Suppressor macrophage (primary cell): ENCODE data around the gene TXNL4A.
"Not testable (repeated sequence)": the region's sequence is repeated elsewhere in the genome, so short reads cannot be mapped to it uniquely, and the experiment has no call there.

ENCODE experiments used
- DNase-seq, 4 experiments: peaks; one replicate each; pipeline ENCODE4 v3.0.0-alpha.2; 2020 to 2022
- total RNA-seq, 17 experiments: gene quantifications; one replicate each; lab custom pipeline; 2026; ENCODE audit warnings: mixed read lengths in 6 of 17, inconsistent platforms in 3 of 17; lab: John Stamatoyannopoulos, UW

Gene TXNL4A, protein sequence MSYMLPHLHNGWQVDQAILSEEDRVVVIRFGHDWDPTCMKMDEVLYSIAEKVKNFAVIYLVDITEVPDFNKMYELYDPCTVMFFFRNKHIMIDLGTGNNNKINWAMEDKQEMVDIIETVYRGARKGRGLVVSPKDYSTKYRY
- 22.4 to 68.8 (median 43.2) reads per million in 17 experiments for total RNA-seq

DNA sequence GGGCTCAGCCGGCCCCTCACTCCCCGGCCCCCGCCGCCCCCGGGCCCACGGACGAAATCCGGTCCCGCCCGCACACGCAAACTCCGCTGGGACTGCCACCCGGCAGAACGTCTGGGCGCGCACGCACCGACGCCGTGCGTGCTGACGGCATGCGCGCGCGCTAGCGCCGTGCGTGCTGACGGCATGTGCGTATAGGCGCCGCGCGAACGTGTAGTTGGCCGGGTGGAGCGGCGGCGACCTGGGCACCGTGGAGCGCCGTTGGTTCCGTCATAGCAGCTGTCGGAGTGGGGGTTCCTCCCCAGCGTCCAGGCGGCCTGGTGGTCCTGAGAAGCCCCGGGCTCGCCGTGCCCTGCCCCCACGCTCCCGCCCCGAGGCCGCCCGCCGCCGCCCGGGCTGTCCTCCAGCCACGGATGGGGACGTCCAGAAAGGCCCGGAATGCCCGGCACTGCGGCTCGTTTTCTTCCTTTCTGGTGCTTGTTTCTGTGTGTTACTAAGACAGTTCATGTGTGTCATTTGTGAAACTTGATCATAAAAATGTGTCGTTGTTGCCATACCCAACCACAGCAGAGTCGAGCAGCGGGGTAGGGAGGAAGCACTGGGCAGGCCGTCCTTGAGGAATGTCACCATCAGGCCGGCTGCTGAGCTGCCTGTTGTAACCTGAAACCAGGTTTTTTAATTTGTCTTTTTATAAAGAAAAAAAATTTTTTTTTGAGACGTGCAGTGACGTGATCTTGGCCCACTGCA is at the start of gene TXNL4A:
TXNL4A (minus strand) TSS at position 113 of the 744 bp plus-strand sequence. CDS start 171 bp downstream, outside the sequence.
- peak; percentile 94 to 97 (median 96) for DNase-seq

DNA sequence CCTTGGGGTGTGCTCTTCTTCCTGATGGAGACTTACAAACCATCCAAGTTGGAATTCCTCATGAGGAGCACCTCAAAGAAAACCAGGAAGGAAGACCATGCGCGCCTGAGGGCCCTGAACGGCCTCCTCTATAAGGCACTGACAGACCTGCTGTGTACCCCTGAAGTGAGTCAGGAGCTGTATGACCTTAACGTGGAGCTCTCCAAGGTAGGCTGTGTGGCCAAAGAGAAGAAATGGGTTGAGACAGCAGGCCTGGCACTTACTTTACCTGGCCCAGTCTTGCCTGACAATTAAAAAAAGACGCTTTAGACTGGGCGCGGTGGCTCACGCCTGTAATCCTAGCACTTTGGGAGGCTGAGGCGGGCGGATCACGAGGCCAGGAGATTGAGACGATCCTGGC is 48.9 kb upstream of the TXNL4A start:
- no peak for DNase-seq

DNA sequence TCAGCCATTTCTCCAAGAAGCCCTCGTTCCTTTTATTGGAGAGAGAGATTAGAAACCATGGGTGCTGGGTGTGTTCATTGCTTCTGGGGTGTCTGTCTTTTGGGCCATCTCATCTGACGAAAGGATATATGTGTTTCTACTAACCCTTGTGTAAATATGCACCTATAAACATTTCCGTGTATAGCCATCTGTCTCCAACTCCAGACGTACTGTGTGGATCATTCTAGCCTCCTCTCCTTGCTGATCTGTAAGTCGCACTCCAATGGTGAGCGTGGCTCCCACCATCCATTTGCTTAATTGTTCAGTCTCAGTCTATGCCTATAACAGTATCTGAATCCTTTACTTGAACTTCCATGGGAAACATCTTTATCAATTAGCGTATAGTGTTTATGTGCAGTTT is 47.6 kb upstream of the TXNL4A start:
- no peak for DNase-seq

DNA sequence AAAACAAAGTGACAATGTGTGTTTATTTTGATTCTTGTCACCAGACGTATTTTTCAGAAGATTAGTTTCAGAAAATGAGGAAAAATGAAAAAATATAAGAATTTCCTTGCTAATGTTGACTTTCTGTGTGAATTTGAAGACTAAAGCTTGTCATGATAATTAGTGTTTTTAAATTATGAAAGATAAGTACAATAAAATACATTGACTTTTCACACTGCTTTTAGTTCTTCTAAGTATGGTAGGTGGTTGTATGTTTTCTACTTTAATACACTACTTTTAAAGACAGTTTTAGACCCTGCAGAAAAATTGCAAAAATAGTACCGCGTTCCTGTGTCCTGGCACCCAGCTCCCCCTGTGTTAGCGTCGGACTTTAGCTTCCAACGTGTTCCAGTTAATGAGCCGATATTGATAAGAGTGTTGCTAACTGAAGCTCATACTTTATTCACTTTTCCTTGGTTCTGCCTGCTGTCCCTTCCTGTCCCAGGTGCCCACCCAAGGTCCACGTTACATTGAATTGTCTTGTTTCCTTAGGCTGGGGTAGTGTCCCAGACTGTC is 46.6 kb upstream of the TXNL4A start:
- DNase-seq = peak in 1 of 4 experiments; percentile 4

DNA sequence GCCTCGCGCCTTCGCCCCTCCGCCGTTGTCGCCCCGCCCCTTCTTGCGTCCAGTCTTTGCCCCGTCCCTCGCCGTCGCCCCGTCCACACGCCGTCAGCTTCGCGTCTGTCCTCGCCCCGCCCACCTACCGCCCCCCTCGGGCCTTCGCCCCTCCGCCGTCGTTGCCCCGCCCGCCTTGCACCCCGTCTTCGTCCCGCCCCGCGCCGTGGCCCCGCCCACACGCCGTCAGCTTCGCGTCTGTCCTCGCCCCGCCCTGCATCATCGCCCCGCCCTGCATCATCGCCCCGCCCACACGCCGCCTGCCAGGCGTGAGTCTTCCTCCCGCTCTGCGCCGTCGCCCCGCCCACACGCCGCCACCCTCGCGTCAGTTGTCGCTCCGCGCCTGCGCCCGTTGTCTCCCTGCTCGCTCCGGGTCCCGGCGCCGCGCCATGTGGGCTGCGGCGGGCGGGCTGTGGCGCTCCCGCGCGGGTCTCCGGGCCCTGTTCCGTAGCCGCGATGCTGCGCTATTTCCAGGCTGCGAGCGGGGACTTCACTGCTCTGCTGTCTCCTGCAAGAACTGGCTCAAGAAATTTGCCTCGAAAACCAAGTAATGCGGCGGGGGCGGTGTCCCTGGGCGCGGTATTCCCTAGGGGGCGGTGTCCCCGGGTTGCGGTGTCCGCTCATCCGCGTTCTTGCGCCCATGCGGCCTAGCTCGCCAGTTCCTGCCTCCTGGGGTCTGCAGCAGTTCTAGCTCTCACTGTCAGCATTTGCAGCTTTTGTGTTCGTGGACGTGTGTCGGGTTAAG is 45.9 kb upstream of the TXNL4A start, which contains the start of gene RBFA:
RBFA (plus strand) TSS at position 367 of the 784 bp plus-strand sequence; CDS start at position 429, 62 bp downstream.
- DNase-seq = peak; percentile 99 to 100 (median 100)

DNA sequence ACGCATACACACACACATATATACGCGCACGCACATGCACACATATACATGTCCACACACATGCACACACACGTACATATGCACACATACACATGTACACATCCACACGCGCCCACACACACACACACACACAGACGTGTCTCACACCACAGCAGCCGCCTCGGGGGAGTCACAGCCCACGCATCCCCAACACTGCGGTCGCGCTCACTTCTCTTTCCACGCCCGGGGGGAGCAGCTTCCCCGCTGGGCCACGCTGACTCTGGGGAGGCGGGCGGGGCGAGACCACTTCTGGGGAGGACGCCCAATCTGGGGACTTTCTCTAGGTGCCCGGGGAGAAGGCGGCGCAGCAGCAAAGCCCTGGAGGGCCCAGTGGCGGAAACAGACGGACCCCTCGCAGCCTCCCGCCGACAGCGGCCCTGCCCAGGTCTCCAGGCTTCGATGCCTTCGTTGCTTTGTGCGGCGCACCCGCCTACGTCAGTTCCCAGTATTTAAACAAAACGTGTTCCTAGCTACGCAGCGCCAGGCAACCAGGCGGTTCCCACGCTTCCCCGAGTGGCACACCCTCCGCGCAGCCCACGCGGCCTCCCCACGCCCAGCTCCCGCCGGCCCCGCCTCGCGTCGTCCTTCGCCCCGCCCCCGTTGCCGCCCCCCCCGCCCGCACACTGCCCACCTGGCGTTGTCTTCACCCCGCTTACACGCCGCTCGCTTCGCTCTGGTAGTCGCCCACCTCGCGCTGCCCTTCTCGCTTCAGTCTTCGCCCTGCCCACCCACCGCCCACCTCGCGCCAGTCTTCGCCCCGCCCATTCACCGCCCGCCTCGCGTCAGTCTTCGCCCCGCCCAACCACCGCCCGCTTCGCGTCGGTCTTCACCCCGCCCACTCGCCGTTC is 45.1 kb upstream of the TXNL4A start:
- peak; percentile 87 to 95 (median 92) for DNase-seq

DNA sequence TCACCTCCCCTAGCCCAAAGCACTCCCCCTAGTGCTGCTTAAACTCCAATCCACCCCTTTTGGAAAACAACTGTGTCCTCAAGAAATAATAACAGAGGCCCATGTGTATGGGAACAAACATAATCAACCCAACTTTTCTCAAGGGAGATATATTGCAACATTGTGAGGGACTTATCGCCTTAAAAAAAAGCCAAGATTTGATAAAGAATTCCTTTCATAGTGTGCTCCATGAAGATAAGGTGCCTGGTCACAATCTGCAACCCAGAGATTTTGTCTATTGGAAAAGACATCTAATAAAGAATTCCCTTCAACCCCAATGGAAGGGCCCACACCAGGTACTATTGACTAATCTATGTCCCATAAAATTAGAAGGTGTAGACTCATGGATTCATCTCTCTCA is 41.3 kb upstream of the TXNL4A start:
- DNase-seq = no peak

DNA sequence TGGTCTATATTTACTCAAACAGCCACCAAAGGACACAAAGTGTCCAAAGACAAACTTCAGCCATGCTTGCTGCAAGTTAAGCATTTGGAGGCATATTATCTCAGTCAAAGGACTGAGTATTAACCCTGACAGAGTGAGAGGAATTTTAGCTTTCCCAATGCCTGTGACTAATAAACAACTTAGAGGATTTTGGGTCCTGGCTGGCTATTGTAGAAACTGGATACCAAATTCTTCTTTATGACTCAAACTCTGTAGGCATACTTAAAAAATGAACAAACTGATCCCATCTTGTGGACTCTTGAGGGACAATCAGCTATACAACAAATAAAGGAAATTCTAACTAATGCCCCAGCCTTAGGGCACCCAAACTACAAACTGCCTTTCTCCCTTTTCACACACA is 39.4 kb upstream of the TXNL4A start:
- not testable (repeated sequence) for DNase-seq

DNA sequence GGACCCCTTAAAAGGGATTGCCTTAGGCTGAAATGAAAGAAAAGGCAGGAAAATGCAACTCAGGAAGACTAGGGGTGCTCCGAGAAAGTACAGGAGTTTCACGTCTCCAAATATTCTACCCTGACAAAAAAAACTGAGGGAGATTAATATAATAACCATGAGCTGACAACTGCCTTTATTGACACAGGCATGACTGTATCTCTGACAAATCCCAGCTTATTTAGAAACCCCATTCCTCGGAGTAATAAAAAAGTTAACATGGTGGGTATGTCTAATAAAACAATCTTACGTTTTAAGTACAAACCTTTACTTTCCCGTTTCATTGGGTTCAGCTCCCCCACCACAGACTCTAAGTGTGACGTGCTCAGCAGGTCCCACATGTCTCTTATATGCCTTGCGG is 38.0 kb upstream of the TXNL4A start:
- no peak for DNase-seq

DNA sequence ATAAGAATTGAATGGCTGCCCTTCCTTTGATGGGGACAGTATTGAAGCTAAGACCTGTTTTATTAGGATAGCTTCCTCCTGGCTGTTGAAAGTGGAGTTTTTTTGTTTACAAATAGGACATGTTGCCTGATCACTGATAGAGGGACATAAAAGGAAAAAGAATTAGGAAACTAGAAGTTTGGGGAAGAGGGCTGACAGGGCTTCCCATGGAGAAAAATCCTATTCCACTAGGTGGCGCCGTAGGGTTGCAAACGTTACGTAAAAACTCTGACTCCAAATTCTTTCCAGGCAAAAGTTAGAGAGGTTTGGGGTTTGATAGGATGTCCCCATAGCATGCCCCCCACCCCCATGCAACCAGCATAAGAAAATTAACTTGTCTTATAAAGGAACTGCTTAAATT is 34.8 kb upstream of the TXNL4A start:
- DNase-seq = peak; percentile 14 to 46 (median 14)

DNA sequence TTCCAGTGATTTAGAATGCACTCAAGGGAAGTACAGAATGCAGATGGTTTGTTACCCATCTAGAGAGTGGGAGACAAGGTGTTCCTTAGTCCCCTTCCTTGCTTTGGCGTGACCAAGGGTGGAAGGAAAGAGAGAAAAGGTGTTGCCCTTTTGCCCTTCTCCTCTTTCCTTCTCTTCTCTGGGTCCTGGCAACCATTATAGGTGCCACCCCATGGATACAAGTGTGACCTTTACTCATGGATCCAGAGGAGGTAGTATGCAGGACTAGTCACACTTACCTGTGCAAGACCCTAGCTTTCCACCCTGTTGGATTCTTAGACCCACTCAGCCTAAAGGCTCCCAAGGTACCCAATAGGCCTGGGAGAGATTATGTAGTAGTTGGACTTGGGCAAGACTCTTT is 34.2 kb upstream of the TXNL4A start:
- peak; percentile 13 to 45 (median 32) for DNase-seq

DNA sequence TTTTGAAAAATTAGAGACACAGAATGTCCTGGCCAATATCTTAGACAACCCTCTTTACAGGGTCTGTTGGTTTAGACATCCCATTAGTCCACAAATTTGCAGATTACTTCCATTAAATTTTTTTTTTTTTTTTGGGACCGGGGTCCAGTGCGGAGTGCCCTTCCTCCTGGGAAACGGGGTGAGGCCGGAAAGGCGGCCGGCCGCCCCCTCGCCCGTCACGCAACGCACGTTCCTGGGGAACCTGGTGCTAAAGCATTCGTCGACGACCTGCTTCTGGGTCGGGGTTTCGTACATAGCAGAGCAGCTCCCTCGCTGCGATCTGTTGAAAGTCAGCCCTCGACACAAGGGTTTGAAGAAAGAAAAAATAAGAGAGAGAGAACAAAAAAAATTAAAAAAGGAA is 24.4 kb upstream of the TXNL4A start:
- DNase-seq = no peak

DNA sequence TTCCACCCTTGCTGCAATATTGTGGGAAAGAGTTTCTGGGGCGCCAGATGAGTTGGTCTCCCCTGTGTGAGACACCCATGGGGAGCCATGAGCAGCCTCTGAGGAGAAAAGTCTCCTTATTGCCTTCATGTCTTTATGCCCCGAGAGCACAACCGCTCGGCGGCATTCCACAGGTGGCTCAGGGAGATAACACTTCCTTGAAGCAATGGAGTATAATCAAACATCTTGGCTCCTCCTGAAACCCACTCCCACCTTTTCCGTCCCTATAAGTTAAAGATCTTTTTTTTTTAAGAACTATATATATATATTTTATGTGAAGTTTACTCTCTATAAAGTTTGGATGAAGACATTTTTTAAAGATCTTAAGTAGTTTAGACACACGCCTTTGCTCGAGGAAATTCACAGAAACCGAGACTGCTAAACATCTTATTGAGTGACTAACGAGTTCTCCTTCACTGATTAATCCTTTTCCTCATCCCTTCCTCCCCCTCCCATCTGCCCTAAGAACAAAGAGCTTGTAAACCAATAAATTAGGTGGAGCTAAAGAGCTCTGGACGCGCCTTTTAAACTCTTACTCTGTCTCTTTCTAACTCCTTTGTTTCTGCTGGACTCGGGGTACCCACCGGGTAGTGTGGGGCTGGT is 23.3 kb upstream of the TXNL4A start:
- DNase-seq = not testable (repeated sequence)

DNA sequence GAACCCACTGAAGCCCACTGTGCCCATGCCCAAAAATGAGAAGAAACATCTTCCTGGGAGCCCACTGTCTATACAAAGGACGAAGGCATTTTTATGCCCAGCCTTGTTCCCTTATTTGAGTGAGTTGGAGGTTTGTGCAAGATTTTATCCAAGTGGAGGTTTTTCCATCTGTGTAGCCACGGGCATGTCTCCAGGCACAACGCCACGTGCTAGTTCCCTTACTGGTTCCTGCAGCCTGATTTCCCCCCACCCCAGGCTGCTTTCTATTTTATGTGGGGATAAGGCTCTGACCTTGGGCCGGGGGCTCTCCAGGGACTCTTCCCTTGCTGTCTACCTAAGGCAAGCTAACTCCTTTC is 22.2 kb upstream of the TXNL4A start:
- no peak for DNase-seq

DNA sequence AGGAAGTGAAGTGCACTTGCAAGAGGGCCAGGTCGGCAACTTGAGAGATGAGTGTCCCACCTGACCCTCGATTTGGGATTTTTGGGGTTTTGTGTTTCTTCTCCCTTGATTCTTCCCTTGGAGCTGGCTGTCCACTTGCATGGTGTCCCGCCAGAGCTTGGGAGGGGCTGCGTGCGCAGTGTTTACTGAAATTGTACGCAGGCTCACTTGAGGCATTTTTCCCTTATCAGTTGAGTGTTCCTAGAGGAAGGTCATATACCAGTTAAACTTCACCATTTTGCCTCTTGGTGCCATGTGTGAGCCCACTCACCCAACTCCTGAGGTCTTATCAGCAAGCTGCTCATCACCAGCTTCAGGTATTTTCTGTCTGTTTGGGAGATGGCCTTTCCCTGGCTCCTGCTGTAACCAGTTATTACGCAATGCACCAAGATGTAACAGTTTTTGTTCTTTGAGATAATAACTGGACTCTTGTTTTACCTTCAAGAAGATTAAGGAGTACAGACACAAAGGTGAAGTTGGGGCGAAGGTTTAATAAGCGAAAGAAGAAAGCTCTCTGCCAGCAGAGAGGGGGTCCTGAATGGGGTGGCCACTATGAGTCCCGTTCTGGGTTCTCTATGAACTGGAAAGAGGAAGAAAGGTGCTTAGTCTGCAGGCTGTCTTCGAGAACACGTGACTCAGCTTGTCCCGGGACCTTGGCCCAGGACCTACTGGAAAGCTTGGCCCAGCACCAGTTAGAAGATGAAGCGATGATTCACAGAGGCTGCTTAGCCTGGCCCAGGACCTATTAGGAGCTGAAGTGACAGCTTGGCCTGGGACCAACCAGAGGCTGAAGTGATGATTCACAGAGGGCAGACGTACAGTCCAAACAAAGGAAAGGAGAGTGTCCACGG is 21.5 kb upstream of the TXNL4A start:
- no peak for DNase-seq

DNA sequence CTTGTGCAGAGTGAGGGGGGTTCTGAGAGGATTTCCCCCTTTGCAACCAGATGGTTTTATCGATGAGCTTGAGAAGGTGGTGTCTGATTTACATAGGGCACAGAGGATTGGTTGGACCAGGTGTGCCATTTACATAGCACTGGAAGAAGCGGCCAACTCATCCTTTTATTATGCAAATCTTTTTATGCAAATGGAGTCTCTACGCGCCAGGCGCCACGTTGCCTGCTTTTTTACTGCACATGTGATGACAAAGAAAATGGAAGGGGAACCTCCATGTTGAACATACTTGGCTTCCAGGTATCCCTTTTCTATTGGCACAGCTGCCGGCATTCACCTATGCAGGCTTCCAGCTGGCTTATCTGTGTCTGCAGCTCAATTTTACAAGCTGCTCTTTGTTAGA is 18.4 kb upstream of the TXNL4A start:
- DNase-seq = no peak

DNA sequence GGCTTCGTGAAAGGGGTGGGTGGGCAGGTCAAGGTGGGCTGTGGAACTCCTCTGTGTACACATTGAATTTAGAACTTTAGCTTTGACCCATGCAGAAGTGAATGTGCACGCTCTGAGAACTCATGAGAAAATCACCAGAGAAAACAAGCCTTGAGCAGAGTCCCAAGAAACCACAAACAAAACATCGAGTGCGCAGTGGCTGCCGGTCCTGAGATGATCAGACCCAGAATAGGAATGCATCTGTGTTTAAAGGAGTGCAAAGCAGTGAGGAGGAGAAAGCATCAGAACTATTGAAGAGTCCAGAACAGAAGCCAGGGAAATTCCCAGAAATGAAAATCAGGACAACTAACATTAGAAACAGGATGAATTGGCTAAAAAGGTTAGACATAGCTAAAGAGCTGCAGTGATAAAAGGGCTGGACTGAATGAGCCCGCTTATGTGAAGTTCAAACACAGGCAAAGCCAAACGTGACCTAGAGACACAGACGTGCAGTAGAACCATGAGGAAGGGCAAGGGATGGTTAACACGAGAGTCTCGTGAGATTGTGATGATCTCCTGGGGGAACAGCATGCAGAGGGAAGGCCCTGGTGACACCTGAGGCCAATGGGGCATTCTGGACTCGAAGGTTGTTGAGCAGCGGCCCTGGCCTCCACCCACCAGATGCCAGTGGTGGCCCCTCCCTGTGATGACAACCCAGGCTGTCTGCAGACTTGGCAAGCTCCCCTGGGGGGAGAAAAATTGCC is 16.4 kb upstream of the TXNL4A start:
- no peak for DNase-seq

DNA sequence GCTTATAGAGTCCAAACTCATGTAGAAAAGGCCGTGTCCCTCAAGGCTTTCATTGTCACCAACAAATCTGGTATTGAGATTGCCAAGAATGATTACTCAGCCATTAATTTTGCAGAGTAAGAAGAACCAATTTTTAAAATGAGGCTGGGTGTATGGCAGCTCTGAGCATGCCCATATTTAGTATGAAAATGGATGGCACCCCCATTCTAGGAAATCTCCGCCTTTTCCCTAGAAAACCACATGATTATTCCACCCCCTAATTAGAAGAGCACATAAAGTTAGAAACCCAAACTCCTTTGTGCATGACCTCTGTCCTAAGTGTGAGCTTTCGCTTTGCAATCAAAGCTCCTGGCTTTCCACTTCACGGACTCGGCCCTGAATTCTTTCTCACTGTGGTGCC is 14.1 kb upstream of the TXNL4A start:
- no peak for DNase-seq

DNA sequence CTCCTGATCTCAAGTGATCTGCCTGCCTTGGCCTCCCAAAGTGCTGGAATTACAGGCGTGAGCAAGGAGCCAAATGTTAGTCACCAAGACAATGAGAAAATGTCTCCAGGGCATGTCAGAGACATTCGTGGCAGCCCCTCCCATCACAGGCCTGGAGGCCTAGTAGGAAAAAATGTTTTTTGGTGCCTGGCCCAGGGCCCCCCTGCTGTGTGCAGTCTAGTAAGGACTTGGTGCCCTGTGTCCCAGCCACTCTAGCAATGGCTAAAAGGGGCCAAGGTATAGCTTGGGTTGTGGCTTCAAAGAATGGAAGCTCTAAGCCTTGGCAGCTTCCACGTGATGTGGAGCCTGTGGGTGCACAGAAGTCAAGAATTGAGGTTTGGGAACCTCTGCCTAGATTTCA is 12.5 kb upstream of the TXNL4A start:
- DNase-seq = no peak

DNA sequence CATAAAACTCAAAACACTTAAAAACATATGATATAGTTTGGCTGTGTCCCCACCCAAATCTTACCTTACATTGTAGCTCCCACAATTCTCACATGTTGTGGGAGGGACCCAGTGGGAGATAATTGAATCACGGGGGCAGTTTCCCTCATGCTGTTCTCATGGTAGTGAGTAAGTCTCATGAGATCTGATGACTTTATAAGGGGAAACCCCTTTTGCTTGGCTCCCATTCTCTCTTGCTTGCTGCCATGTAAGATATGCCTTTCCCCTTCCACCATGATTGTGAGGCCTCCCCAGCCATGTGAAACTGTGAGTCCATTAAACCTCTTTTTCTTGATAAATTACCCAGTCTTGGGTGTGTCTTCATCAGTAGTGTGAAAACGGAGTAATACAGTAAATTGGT is 11.3 kb upstream of the TXNL4A start:
- peak in 2 of 4 experiments; percentile 4 to 11 for DNase-seq
